ENCODE results near the gene PITPNC1. TPM values are rescaled to one million over a fixed set of nuclear protein-coding genes. Genes with fewer than 3 reads are reported as not detected.

The PITPNC1 gene
- polyA plus RNA-seq, 1 of the 3 experiments (the other 2 are of a cell fraction): 18.4 TPM

- TF ChIP-seq EP300 (IDR thresholded peaks at IDR 0.05; ENCODE audit: borderline replicate concordance in 1 of 2, low read depth in 1 of 2, low read length in 1 of 2): no peak
- TF ChIP-seq MAX (IDR thresholded peaks at IDR 0.05; ENCODE audit: low read depth): no peak
- TF ChIP-seq TEAD4 (IDR thresholded peaks at IDR 0.05; ENCODE audit: borderline replicate concordance, insufficient read depth): no peak
- TF ChIP-seq ZBTB33 (IDR thresholded peaks at IDR 0.05; ENCODE audit: borderline replicate concordance, low read depth): no peak
- no peak for TF ChIP-seq USF1 (IDR thresholded peaks at IDR 0.05; ENCODE audit: borderline replicate concordance, low read depth)
- no peak for TF ChIP-seq RFX5 (IDR thresholded peaks at IDR 0.05; ENCODE audit: low read length)
- TF ChIP-seq USF2 (IDR thresholded peaks at IDR 0.05; ENCODE audit: borderline replicate concordance, low read depth, low read length): no peak
- no peak for TF ChIP-seq CHD2 (IDR thresholded peaks at IDR 0.05; ENCODE audit: low read length, partially characterized antibody)
- no peak for TF ChIP-seq MXI1 (IDR thresholded peaks at IDR 0.05; ENCODE audit: low read depth, low read length)
- no peak for TF ChIP-seq YY1 (IDR thresholded peaks at IDR 0.05; ENCODE audit: low read depth)
- no peak for TF ChIP-seq FOSL2 (IDR thresholded peaks at IDR 0.05; ENCODE audit: borderline replicate concordance, low read depth)
- no peak for TF ChIP-seq SMC3 (IDR thresholded peaks at IDR 0.05; ENCODE audit: low read depth, low read length)
- no peak for TF ChIP-seq SIN3A (IDR thresholded peaks at IDR 0.05; ENCODE audit: borderline replicate concordance, low read depth, low read length)
- TF ChIP-seq POLR2AphosphoS5 (IDR thresholded peaks at IDR 0.05; ENCODE audit: low read depth, low read length): no peak
- TF ChIP-seq RCOR1 (IDR thresholded peaks at IDR 0.05; ENCODE audit: low read length): no peak
- TF ChIP-seq IRF3 (IDR thresholded peaks at IDR 0.05; ENCODE audit: low read depth, low read length): no peak
- TF ChIP-seq GATA2 (CRISPR knock-in tag; IDR thresholded peaks at IDR 0.05): no peak
- no peak for TF ChIP-seq RAD21 (IDR thresholded peaks at IDR 0.05; ENCODE audit: low read length)
- TF ChIP-seq CTCF (IDR thresholded peaks at IDR 0.05): no peak
These were observed 41.7 kb upstream of the PITPNC1 start for GRCh38 chr17:67335245-67335835.

More at GRCh38 chr17:67335245-67335835, 41.7 kb upstream of the PITPNC1 start:
- ChIA-PET CTCF (interaction anchor here (0.6 to 1.1 kb wide), 2 partner anchors 17 to 130 kb away, joined by 3 read pairs; no protein-coding TSS in a partner anchor), POLR2A (no interaction called here)
- Histone ChIP-seq H2AFZ (ENCODE audit: low read depth) (no peak overlapping the region), H3K9me2 (no peaks in the 10 kb centered on the region), H3K27ac (ENCODE audit: low read depth in 2 of 2, low read length in 1 of 2) (no peak overlapping the region), H3K4me1 (ENCODE audit: control insufficient read depth in 1 of 2, insufficient read depth in 2 of 2, low read depth in 1 of 2, low read length in 1 of 2) (peaks cover 7 to 9% of the 10 kb centered on the region in 2 experiments; a peak in 3 of 4 replicates), H4K20me1 (ENCODE audit: insufficient read depth) (no peaks in the 10 kb centered on the region), H3K4me3 (ENCODE audit: low read depth in 2 of 2, low read length in 1 of 2) (no peak overlapping the region), H3K27me3 (ENCODE audit: insufficient read depth) (no peaks in the 10 kb centered on the region), H3K9me3 (no peaks in the 10 kb centered on the region), H3K79me2 (ENCODE audit: insufficient read depth) (no peaks in the 10 kb centered on the region), H3K9ac (no peak overlapping the region), H3K36me3 (replicated peaks in 1 of 2; ENCODE audit: control insufficient read depth in 1 of 2, insufficient read depth in 2 of 2, low read length in 1 of 2) (peaks cover 8 to 30% of the 10 kb centered on the region in 2 experiments), H3K4me2 (no peak overlapping the region), H3F3A (replicated peaks; ENCODE audit: insufficient read depth) (peaks cover 17% of the 10 kb centered on the region)
- WGBS (ENCODE audit: low lambda C conversion rate): 92% methylated on average over 5 of the region's 5 CpGs
- no peak for DNase-seq
